Superior temporal gyrus (tissue), 1 donor: Measurements from ENCODE around the gene FAM216B.

ENCODE experiments used
- DNase-seq: peaks from one replicate; pipeline ENCODE4 v3.0.0-alpha.2; 2016; ENCODE audit errors: extremely low spot score

Gene FAM216B

DNA sequence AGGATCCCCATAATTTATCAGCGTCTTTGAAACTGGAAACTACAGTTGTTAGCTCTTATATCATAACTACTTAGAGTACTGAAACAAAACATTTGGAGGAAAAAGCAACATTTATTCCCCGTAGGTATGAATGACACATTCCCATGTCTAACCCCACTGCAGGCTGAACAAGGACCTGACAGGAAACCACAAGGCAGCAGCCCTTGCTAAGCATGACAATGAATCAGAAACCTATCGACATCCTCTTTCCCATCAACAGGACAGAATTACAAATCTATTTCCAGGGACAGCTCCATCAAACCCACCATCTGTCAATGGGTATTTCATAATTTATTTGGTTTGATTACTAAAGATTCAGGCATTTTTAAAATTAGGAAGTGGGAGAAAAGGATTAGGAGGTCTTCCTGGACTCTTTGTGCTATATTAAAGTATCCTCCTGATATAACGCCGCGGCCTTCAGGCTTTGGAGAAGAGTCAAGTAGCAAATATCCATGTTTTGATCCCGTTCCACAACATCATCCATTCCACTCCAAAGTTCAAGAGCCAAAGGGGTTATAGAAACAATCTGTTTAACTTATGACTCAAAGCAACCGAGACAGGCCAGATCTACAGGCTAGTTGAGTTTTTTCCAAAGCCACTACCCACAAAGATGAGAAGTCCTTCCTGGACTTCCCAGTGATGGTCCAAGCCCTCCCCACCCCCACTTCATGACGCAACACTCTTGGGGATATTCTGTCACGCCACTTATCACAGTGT lies 51.1 kb downstream of the FAM216B start:
- no peak for DNase-seq

- no peak for DNase-seq
Observed at GRCh38 chr13:42834946-42835345, 53.6 kb downstream of the FAM216B start.

DNA sequence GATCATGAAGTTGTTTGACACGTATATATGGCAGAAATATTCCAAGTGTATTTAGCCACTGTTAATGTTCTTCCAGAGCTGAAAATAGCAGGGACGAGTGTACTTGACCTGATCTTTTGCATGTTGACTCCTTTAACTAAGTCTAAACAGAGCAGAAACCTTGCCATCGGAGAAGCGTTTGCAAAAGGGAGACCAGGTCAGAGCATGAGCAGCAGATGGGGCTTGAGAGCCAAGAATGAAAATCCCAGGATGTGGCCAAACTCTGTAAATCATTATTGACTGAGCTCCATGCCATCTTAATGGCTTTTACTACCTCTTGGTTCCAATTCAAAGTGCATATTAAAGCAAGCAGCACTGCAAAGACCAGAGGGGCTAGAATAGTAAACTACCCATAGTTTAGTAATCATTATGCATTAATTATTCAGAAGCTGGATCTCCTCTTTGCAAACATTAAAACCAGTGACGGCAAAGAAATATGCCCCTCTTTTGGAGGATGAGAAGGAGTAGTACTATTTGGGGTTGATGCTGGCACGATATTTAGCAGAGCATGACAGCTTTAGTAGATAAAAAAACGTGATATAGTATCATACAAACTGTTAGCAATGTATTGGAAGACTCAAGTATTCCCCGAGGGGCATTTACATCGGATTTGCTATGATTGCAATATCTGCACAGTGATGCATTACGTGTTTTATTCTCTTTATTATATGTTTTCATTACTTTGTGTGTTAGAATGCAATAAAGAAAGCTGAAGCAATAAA lies 55.7 kb downstream of the FAM216B start:
- DNase-seq, result no peak
